NB4 (cell line): ENCODE measurements around the gene OVOL2.

ENCODE experiments used
- DNase-seq: peaks from one replicate; pipeline ENCODE4 v3.0.0; 2010; ENCODE audit warnings: low read depth
- H3K4me3 ChIP-seq: one replicate; pipeline ENCODE4 v1.5.1; 2011; ENCODE audit warnings: mild to moderate bottlenecking, low read depth, low read length, moderate library complexity
- MYC ChIP-seq: IDR thresholded peaks from 2 replicates; pipeline ENCODE4 v1.6.1; 2011; ENCODE audit warnings: low read depth, low read length
- POLR2A ChIP-seq: IDR thresholded peaks from 2 replicates; pipeline ENCODE4 v1.6.1; 2011; ENCODE audit warnings: mild to moderate bottlenecking; ENCODE audit not compliant: insufficient read length; ENCODE audit errors: extremely low read depth
- TF ChIP-seq, protein P1 (sequence below): IDR thresholded peaks from one replicate; pipeline ENCODE4 v1.5.1; 2012; ENCODE audit warnings: low read depth, low read length
- TF ChIP-seq, protein P2 (sequence below): IDR thresholded peaks from 2 replicates; pipeline ENCODE4 v1.6.1; 2011; ENCODE audit warnings: low read depth, low read length

Gene OVOL2

GRCh38 chr20:18058661-18059467 lies 1.1 kb upstream of the OVOL2 start:
- H3K4me3 ChIP-seq, result no peak overlapping the region
- peak; percentile 24 for DNase-seq
- TF ChIP-seq, protein P1, sequence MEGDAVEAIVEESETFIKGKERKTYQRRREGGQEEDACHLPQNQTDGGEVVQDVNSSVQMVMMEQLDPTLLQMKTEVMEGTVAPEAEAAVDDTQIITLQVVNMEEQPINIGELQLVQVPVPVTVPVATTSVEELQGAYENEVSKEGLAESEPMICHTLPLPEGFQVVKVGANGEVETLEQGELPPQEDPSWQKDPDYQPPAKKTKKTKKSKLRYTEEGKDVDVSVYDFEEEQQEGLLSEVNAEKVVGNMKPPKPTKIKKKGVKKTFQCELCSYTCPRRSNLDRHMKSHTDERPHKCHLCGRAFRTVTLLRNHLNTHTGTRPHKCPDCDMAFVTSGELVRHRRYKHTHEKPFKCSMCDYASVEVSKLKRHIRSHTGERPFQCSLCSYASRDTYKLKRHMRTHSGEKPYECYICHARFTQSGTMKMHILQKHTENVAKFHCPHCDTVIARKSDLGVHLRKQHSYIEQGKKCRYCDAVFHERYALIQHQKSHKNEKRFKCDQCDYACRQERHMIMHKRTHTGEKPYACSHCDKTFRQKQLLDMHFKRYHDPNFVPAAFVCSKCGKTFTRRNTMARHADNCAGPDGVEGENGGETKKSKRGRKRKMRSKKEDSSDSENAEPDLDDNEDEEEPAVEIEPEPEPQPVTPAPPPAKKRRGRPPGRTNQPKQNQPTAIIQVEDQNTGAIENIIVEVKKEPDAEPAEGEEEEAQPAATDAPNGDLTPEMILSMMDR, result no peak
- no peak for TF ChIP-seq MYC
- no peak for TF ChIP-seq POLR2A
- TF ChIP-seq, protein P2, sequence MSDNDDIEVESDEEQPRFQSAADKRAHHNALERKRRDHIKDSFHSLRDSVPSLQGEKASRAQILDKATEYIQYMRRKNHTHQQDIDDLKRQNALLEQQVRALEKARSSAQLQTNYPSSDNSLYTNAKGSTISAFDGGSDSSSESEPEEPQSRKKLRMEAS, result no peak

GRCh38 chr20:18057994-18058349 lies 256 bp upstream of the OVOL2 start:
- DNase-seq, result no peak
- no peak overlapping the region for H3K4me3 ChIP-seq
- TF ChIP-seq, protein P1, result no peak
- TF ChIP-seq MYC (no peak), POLR2A (no peak)
- TF ChIP-seq, protein P2, result no peak

DNA sequence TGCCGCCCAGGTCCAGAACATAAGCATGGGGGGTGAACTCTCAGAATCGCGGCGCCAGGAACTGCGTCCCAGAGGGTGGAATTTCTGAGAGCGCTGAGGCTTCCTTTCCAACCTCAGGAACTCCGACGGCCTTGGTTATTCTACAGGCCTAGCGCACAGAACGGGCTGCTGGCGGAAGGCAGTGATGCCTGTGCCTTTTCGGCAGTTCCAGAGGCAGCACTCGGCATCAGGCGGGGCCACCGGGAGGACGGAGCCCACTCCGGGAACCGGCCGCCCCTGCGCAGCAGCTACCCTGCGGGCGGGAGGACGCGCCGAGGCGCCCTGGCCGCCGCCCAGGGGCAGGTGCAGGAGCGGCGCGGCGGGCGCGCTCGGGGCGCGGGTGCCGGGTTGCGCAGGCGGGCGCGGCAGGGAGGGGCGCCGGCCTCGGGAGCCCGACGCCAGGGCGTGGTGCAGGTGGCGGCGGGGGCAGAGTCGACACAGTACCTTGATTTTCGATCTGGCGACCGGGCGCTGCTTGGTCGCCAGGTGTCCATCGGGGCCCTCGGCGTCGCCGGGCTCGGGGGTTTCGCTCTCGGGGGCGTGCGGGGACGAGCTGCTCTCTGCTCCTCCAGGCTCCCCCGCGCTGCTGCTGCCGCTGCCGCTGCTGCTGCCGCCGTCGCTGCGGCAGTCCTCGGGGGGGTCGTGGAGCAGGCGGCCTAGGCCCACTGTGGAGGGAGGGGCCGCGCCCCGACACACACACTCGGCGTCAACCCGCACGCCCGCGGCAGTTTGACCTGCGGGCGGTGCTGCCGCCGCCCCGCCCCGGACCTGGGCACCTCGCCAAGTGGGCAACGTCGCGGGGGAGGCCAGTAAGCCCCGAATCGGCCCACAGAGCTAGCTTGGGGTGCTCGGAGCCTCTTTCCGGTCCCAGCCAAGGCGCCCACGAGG lies 1.3 kb downstream of the OVOL2 start:
- no peak overlapping the region for H3K4me3 ChIP-seq
- TF ChIP-seq, protein P2, result no peak
- TF ChIP-seq POLR2A (no peak), MYC (no peak)
- TF ChIP-seq, protein P1, result no peak
- DNase-seq, result peak; percentile 20

- peak; percentile 22 for DNase-seq
- TF ChIP-seq, protein P1, result no peak
- H3K4me3 ChIP-seq, result no peak overlapping the region
Measured at GRCh38 chr20:18055261-18055660, 2.5 kb downstream of the OVOL2 start.

DNA sequence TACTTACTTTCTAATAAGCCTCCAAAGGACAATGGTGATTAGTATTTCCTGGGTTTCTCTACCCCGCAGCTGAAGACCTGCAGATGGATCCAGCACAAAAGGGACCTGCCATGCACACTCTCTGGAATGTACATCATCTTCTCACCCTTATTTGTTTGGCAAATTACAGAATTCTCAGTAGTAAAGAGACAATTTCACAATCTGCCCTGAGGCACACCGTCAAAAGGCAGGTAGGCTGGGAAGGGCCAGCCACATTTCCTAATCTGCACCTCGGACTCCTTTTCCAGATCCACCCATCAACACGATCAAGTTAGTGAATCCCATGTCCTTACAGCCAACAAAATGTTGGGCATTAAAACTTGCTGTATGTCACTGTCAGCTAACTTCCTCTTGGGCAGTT lies 4.9 kb downstream of the OVOL2 start:
- no peak for DNase-seq
- TF ChIP-seq POLR2A (no peak), MYC (no peak)
- TF ChIP-seq, protein P2, result no peak
- TF ChIP-seq, protein P1, result no peak
- H3K4me3 ChIP-seq, result no peak overlapping the region
